T47D (cell line): ENCODE data around the gene ZNF747.
"Not testable (repeated sequence)": the region's sequence is repeated elsewhere in the genome, so short reads cannot be mapped to it uniquely, and the experiment has no call there.

Experiments used
- DNase-seq, 2 experiments: peaks; one replicate each; pipeline versions ENCODE4 v3.0.0 to v3.0.0-alpha.2; 2011 to 2012; ENCODE audit warnings: low read depth in 1 of 2, low spot score in 1 of 2
- JUND ChIP-seq: IDR thresholded peaks from 2 replicates; pipeline ENCODE4 v1.6.1; 2012; ENCODE audit warnings: low read depth
- in situ Hi-C: cut with HindIII; loops from 2 replicates; pipeline ENCODE4 v1.10.0; 2016; ENCODE audit warnings: low sequenced_read_pairs, low pct_unique_long_range_greater_than_20kb

The ZNF747 gene

GRCh38 chr16:30525844-30526136 lies 8.9 kb downstream of the ZNF747 start:
- DNase-seq = no peak
- TF ChIP-seq JUND = no peak
- in situ Hi-C loops = no loop called here

- TF ChIP-seq JUND = no peak
- no peak for DNase-seq
- in situ Hi-C loops = no loop called here
These were observed 9.8 kb downstream of the ZNF747 start for GRCh38 chr16:30524575-30525568.

GRCh38 chr16:30523768-30524574 lies 10.7 kb downstream of the ZNF747 start:
- DNase-seq = no peak
- in situ Hi-C loops = no loop called here

GRCh38 chr16:30522702-30523463 lies 11.8 kb downstream of the ZNF747 start:
- DNase-seq, in situ Hi-C loops: not testable (repeated sequence)

More at GRCh38 chr16:30523768-30524574, 10.7 kb downstream of the ZNF747 start:
- no peak for TF ChIP-seq JUND

- DNase-seq = no peak
- TF ChIP-seq JUND = no peak
- in situ Hi-C loops = no loop called here
These were observed 12.6 kb downstream of the ZNF747 start for GRCh38 chr16:30521873-30522641.

- TF ChIP-seq JUND = no peak
- DNase-seq = no peak
- in situ Hi-C loops = no loop called here
These were observed 13.2 kb downstream of the ZNF747 start for GRCh38 chr16:30521476-30521872.

GRCh38 chr16:30519120-30520049 lies 15.3 kb downstream of the ZNF747 start:
- no peak for TF ChIP-seq JUND
- in situ Hi-C loops = no loop called here
- no peak for DNase-seq

GRCh38 chr16:30518552-30518951 lies 16.1 kb downstream of the ZNF747 start:
- in situ Hi-C loops = no loop called here
- TF ChIP-seq JUND = no peak
- no peak for DNase-seq

GRCh38 chr16:30515275-30515674 lies 19.4 kb downstream of the ZNF747 start:
- no peak for DNase-seq
- TF ChIP-seq JUND = no peak
- in situ Hi-C loops = no loop called here

GRCh38 chr16:30511509-30511908 lies 23.1 kb downstream of the ZNF747 start:
- TF ChIP-seq JUND = no peak
- in situ Hi-C loops = no loop called here
- DNase-seq = no peak

- DNase-seq = no peak
- in situ Hi-C loops = no loop called here
- no peak for TF ChIP-seq JUND
These were observed 24.2 kb downstream of the ZNF747 start for GRCh38 chr16:30510376-30510938.
